HG03565 (cell line): Measurements from ENCODE around the gene SPOP.
"Not testable (repeated sequence)": the region's sequence is repeated elsewhere in the genome, so short reads cannot be mapped to it uniquely, and the experiment has no call there.

ENCODE experiments used
- ATAC-seq: cut with Tn5 transposase; IDR thresholded peaks from one replicate; pipeline ENCODE4 v1.9.1; 2021; ENCODE audit warnings: mild to moderate bottlenecking, moderate library complexity; ENCODE audit not compliant: unreplicated experiment

Gene SPOP

GRCh38 chr17:49554694-49555494 is 123.0 kb downstream of the SPOP start:
- no peak for ATAC-seq

GRCh38 chr17:49553676-49554335 is 124.1 kb downstream of the SPOP start:
- no peak for ATAC-seq

GRCh38 chr17:49552070-49552751 is 125.7 kb downstream of the SPOP start:
- no peak for ATAC-seq

DNA sequence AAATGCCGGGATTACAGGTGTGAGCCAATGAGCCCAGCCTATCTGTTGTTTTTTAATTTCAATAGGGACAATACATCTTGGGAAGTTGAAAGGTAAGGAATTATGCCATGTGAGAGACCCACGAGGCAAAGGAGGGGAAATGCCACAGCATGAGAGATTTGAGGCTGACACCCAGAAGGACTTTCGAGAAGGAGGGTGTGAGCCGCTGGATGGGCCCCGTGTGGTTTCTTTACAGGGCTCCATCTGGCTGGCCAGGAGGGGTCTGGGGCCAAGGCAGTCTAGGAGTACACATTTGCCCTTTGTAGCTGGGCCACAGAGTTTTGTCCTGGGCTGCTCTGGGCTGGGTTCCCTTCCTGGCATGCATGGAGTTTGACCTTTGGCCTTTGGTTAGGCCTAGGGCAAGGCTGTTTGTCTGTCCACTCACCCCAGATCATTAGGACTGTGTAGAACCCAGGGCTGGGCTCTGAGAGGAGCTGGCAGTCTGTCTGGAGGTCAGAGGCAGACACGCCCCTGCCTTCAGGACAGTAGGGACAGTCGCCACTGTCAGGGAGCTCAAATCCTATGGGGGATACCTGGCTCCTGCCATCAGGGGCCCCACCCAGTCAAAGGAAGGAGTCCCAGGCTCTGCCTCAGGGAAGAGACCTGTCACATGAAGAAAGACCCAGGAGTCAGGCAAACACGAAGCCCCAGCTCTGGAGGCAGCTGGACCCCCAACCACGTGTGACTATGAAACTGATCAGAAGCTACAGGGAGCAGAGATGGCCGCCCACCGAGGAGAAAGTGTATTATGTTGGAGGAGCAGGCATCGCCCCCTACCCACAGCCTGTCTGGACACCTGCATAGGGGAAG is 126.5 kb downstream of the SPOP start:
- ATAC-seq = no peak

- not testable (repeated sequence) for ATAC-seq
Observed at GRCh38 chr17:49550764-49551163, 127.1 kb downstream of the SPOP start.

GRCh38 chr17:49549691-49550678 is 127.9 kb downstream of the SPOP start:
- no peak for ATAC-seq

DNA sequence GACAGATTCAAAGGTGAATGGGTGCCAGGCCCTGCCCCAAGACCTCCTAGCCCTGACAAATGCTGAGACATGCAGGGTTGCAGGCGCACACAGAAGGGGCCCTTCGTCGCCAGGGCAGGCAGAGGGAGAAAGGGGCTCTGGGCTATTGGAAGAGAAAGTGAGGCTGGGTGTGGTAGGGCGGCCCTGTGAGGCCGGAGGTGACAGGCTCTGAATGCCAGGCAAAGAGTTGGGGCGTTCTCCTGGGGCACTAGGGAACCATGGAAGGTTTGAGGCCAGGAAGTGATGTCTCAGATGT is 128.6 kb downstream of the SPOP start:
- no peak for ATAC-seq
